Muscle layer of duodenum (tissue), 2 donors: ENCODE measurements around the gene PDSS2.
"Not testable (repeated sequence)": the region's sequence is repeated elsewhere in the genome, so short reads cannot be mapped to it uniquely, and the experiment has no call there.

Experiments
- H3K27ac ChIP-seq: one replicate; pipeline ENCODE4 v1.7.0; 2013; ENCODE audit warnings: mild to moderate bottlenecking, low read length
- H3K27me3 ChIP-seq: one replicate; pipeline ENCODE4 v1.7.0; 2013; ENCODE audit warnings: low read depth, mild to moderate bottlenecking, control low read depth, low read length
- H3K36me3 ChIP-seq, 2 donors: one replicate each; pipeline ENCODE4 v1.7.0; 2013; ENCODE audit warnings: low read length in 2 of 2, control low read depth in 1 of 2, mild to moderate bottlenecking in 1 of 2; ENCODE audit not compliant: insufficient read depth in 2 of 2, control insufficient read depth in 1 of 2
- H3K4me1 ChIP-seq, 2 donors: one replicate each; pipeline ENCODE4 v1.7.0; 2013; ENCODE audit warnings: low read length in 2 of 2, mild to moderate bottlenecking in 2 of 2, control low read depth in 1 of 2, moderate library complexity in 1 of 2; ENCODE audit not compliant: insufficient read depth in 2 of 2, control insufficient read depth in 1 of 2
- H3K4me3 ChIP-seq, 2 donors: one replicate each; pipeline ENCODE4 v1.7.0; 2013; ENCODE audit warnings: low read length in 2 of 2, low read depth in 1 of 2, mild to moderate bottlenecking in 1 of 2
- H3K9me3 ChIP-seq, 2 donors: one replicate each; pipeline ENCODE4 v1.7.0; 2013; ENCODE audit warnings: low read length in 2 of 2, control low read depth in 1 of 2, mild to moderate bottlenecking in 1 of 2; ENCODE audit not compliant: control insufficient read depth in 1 of 2
- donor health status: healthy.

PDSS2 gene

GRCh38 chr6:107390056-107390455 is 69.3 kb downstream of the PDSS2 start:
- Histone ChIP-seq H3K27me3 (no peaks in the 10 kb centered on the region), H3K4me3 (no peak overlapping the region), H3K36me3 (peaks cover 0 to 8% of the 10 kb centered on the region in 2 donors), H3K27ac (no peak overlapping the region), H3K4me1 (no peaks in the 10 kb centered on the region), H3K9me3 (peaks cover 0 to 6% of the 10 kb centered on the region in 2 donors)

DNA sequence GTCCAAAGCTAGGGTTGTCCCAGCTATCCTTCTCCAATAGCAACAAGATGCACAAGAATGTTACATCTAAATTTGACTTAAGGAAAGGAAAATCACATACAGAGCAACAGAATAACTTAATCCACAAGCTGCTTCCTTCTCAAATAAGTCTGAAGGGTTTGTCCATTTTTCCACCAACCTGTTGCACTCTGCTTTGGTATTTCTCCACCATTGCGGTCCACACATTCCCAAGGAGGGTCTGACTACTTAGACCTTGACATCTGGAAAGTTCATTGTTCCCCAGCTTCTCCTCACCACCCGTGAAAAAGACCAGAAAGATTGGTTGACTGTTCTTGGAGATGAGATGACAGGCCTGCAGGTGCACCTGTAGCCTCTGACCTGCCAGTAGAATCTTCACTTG is 72.5 kb downstream of the PDSS2 start:
- H3K4me3 ChIP-seq, result no peak overlapping the region
- H3K4me1 ChIP-seq, result no peaks in the 10 kb centered on the region
- no peaks in the 10 kb centered on the region for H3K9me3 ChIP-seq
- H3K36me3 ChIP-seq, result no peaks in the 10 kb centered on the region
- H3K27ac ChIP-seq, result no peak overlapping the region
- no peaks in the 10 kb centered on the region for H3K27me3 ChIP-seq

DNA sequence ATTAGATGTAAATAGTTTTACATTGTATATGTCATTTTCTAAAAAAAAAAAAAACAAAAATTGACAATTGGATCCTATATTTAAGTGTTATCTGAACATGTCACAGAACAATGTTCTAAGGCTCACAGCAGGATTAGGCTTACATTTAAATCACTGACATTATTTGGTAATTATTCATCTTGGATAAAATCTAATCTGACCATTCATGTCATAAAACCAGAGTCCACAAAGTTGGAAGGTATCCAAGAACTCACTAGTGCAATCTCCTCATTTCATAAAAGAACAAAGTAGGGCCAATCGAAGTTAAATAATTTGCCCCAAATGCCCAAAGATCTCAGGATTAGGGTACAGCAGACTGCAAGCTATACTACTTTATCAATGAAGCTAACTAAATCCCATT is 73.0 kb downstream of the PDSS2 start:
- Histone ChIP-seq H3K4me3 (no peak overlapping the region), H3K36me3 (no peaks in the 10 kb centered on the region), H3K27me3 (no peaks in the 10 kb centered on the region), H3K27ac (no peak overlapping the region), H3K9me3 (no peaks in the 10 kb centered on the region), H3K4me1 (no peaks in the 10 kb centered on the region)

- Histone ChIP-seq H3K4me1 (no peaks in the 10 kb centered on the region), H3K27me3 (no peaks in the 10 kb centered on the region), H3K27ac (no peak overlapping the region), H3K4me3 (no peak overlapping the region), H3K9me3 (no peaks in the 10 kb centered on the region), H3K36me3 (no peaks in the 10 kb centered on the region)
Measured at GRCh38 chr6:107383705-107384104, 75.7 kb downstream of the PDSS2 start.

DNA sequence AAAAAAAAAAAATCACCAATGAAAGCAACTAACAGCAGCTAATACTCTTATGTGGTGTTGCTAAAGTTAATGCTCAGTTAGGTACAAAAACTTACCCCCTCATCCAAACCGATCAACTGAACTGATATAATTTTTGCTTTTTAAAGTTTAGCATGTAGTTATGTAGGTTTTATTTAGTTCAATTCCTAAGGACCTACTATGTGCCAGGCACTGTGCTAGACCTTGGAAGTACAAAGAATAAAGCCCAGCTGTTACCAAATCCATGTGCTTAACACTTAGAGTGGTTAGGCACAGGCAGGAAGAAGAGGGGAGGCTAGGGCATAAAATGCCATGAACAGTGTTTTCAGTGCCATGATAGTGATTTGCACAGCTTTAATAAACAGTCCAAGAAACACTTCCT is 85.1 kb downstream of the PDSS2 start:
- no peak overlapping the region for H3K4me3 ChIP-seq
- H3K27me3 ChIP-seq, result no peaks in the 10 kb centered on the region
- H3K4me1 ChIP-seq, result no peaks in the 10 kb centered on the region
- no peaks in the 10 kb centered on the region for H3K36me3 ChIP-seq
- no peaks in the 10 kb centered on the region for H3K9me3 ChIP-seq
- no peak overlapping the region for H3K27ac ChIP-seq

GRCh38 chr6:107369493-107369892 is 89.9 kb downstream of the PDSS2 start:
- Histone ChIP-seq H3K27me3 (no peaks in the 10 kb centered on the region), H3K4me3 (no peak overlapping the region), H3K27ac (no peak overlapping the region), H3K36me3 (no peaks in the 10 kb centered on the region), H3K9me3 (no peaks in the 10 kb centered on the region), H3K4me1 (no peaks in the 10 kb centered on the region)

- H3K4me1 ChIP-seq, result no peaks in the 10 kb centered on the region
- H3K36me3 ChIP-seq, result no peaks in the 10 kb centered on the region
- H3K27ac ChIP-seq, result no peak overlapping the region
- no peak overlapping the region for H3K4me3 ChIP-seq
- H3K9me3 ChIP-seq, result no peaks in the 10 kb centered on the region
- no peaks in the 10 kb centered on the region for H3K27me3 ChIP-seq
Measured at GRCh38 chr6:107368471-107368870, 90.9 kb downstream of the PDSS2 start.

DNA sequence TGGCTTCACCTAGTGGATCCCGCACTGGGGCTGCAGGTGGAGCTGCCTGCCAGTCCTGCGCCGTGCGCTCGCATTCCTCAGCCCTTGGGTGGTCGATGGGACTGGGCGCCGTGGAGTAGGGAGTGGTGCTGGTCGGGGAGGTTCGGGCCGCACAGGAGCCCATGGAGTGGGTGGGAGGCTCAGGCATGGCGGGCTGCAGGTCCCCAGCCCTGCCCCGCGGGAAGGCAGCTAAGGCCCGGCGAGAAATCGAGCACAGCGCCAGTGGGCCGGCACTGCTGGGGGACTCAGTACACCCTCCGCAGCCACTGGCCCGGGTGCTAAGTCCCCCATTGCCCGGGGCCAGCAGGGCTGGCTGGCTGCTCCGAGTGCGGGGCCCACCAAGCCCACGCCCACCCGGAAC is 95.2 kb downstream of the PDSS2 start:
- H3K9me3 ChIP-seq, H3K4me3 ChIP-seq, H3K36me3 ChIP-seq, H3K27ac ChIP-seq, H3K4me1 ChIP-seq, H3K27me3 ChIP-seq: not testable (repeated sequence)

DNA sequence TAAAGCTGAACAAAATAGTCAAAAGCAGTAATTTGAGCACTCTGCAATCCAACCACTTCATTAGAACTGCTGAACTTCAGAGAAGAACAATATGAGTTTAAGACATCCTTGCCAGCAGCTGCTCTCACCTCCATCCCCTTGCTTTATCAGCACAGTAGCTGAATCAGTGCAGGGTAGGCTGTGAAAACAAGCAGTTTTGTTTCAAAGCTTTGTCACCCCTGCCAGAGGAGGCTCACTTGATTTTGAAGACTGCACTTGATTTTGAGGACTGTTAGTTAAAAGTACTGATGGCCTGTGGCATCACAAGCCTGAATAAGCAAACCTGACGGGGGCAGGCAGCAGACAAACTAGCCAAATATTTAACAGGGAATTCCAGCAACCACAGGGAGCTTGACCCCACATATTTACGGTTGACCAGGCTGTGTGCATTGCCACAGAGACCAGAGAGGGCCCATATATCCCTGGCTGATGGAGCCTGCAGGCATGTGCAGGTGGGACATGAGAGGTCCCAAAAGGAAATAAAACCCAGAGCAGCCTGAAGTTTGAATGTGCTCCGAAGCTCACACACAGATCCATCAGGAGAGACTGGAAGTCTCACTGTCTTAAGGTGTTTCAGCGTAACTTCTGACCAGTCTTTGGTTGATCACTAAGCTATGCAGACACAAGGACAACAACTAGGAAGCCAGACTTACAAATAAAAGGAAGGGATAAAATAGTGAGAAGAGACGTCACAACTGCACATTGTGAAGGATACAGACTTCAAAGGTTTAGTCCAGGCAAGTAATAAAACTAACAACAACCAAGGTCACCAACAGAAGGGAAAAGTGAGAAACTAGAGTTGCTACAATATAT is 97.4 kb downstream of the PDSS2 start:
- Histone ChIP-seq H3K4me3 (no peak overlapping the region), H3K36me3 (no peaks in the 10 kb centered on the region), H3K27me3 (no peaks in the 10 kb centered on the region), H3K4me1 (no peaks in the 10 kb centered on the region), H3K27ac (no peak overlapping the region), H3K9me3 (peaks cover 0 to 4% of the 10 kb centered on the region in 2 donors)

DNA sequence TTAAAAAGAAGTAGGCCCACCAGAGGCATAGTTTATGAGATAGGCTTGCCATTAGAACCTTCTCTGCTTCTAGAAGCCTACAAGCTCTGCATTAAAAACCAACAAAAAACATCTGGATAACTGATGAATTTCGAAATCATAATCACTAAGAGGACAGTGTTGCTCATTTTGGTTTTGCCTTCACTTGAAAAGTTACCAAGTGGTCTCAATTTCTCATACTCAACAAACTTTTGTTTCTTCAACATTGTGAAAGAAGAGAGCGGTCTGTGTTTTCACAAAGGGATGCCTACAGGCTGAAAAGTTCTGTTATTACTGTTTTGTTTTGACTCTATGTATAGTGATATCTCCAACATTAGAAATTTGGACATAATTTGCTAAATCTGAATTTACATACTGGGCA is 98.9 kb downstream of the PDSS2 start:
- Histone ChIP-seq H3K4me1 (no peaks in the 10 kb centered on the region), H3K9me3 (peaks cover 0 to 4% of the 10 kb centered on the region in 2 donors), H3K4me3 (no peak overlapping the region), H3K36me3 (no peaks in the 10 kb centered on the region), H3K27ac (no peak overlapping the region), H3K27me3 (no peaks in the 10 kb centered on the region)

- Histone ChIP-seq H3K27me3 (no peaks in the 10 kb centered on the region), H3K9me3 (no peaks in the 10 kb centered on the region), H3K4me1 (no peaks in the 10 kb centered on the region), H3K36me3 (no peaks in the 10 kb centered on the region), H3K4me3 (no peak overlapping the region), H3K27ac (no peak overlapping the region)
Measured at GRCh38 chr6:107357842-107358241, 101.5 kb downstream of the PDSS2 start.

- Histone ChIP-seq H3K9me3 (no peaks in the 10 kb centered on the region), H3K27me3 (no peaks in the 10 kb centered on the region), H3K4me3 (no peak overlapping the region)
Measured at GRCh38 chr6:107357031-107357430, 102.3 kb downstream of the PDSS2 start.

More at GRCh38 chr6:107357031-107357430, 102.3 kb downstream of the PDSS2 start:
- Histone ChIP-seq H3K4me1 (no peaks in the 10 kb centered on the region), H3K27ac (no peak overlapping the region), H3K36me3 (no peaks in the 10 kb centered on the region)
